ENCODE results near the gene USP1. TPM values are rescaled to one million over a fixed set of nuclear protein-coding genes. Genes with fewer than 3 reads are reported as not detected.

Gene USP1
- total and polyA plus RNA-seq, 4 donors: 5.1 to 33.8 (median 7.8) TPM

GRCh38 chr1:62406576-62406975 lies 30.3 kb upstream of the USP1 start:
- 84% methylated on average over 3 of the region's 3 CpGs for WGBS
- H3K9me3 ChIP-seq (ENCODE audit: control insufficient read depth in 4 of 4, low read length in 3 of 4): no peaks in the 10 kb centered on the region
- TF ChIP-seq RXRA (IDR thresholded peaks at IDR 0.05): no peak
- TF ChIP-seq YY1 (IDR thresholded peaks at IDR 0.05): no peak
- TF ChIP-seq NR2F2 (IDR thresholded peaks at IDR 0.05): no peak
- no peak for TF ChIP-seq GABPA (IDR thresholded peaks at IDR 0.05 in 1 of 2, conservative IDR thresholded peaks at IDR 0.05 in 1 of 2)
- TF ChIP-seq HNF4G (IDR thresholded peaks at IDR 0.05): no peak
- no peak for TF ChIP-seq SP1 (IDR thresholded peaks at IDR 0.05)
- no peak for TF ChIP-seq FOXA2 (IDR thresholded peaks at IDR 0.05)
- no peak for TF ChIP-seq MAX (IDR thresholded peaks at IDR 0.05)
- TF ChIP-seq, protein P1, sequence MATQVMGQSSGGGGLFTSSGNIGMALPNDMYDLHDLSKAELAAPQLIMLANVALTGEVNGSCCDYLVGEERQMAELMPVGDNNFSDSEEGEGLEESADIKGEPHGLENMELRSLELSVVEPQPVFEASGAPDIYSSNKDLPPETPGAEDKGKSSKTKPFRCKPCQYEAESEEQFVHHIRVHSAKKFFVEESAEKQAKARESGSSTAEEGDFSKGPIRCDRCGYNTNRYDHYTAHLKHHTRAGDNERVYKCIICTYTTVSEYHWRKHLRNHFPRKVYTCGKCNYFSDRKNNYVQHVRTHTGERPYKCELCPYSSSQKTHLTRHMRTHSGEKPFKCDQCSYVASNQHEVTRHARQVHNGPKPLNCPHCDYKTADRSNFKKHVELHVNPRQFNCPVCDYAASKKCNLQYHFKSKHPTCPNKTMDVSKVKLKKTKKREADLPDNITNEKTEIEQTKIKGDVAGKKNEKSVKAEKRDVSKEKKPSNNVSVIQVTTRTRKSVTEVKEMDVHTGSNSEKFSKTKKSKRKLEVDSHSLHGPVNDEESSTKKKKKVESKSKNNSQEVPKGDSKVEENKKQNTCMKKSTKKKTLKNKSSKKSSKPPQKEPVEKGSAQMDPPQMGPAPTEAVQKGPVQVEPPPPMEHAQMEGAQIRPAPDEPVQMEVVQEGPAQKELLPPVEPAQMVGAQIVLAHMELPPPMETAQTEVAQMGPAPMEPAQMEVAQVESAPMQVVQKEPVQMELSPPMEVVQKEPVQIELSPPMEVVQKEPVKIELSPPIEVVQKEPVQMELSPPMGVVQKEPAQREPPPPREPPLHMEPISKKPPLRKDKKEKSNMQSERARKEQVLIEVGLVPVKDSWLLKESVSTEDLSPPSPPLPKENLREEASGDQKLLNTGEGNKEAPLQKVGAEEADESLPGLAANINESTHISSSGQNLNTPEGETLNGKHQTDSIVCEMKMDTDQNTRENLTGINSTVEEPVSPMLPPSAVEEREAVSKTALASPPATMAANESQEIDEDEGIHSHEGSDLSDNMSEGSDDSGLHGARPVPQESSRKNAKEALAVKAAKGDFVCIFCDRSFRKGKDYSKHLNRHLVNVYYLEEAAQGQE (IDR thresholded peaks at IDR 0.05): no peak
- no peak for TF ChIP-seq JUND (IDR thresholded peaks at IDR 0.05)
- no peak for TF ChIP-seq ATF3 (IDR thresholded peaks at IDR 0.05)
- TF ChIP-seq ZBTB33 (IDR thresholded peaks at IDR 0.05): no peak
- TF ChIP-seq EGR1 (IDR thresholded peaks at IDR 0.05; ENCODE audit: low read depth in 2 of 2): no peak
- no peak overlapping the region for H3K9ac ChIP-seq (ENCODE audit: low read depth in 1 of 2, low read length in 2 of 2)
- no peaks in the 10 kb centered on the region for H3K36me3 ChIP-seq (ENCODE audit: control insufficient read depth in 4 of 4, insufficient read depth in 3 of 4, low read depth in 1 of 4, low read length in 3 of 4)
- no peaks in the 10 kb centered on the region for H3K27me3 ChIP-seq (ENCODE audit: control insufficient read depth in 4 of 4, insufficient read depth in 4 of 4, low read length in 3 of 4)
- H3K4me3 ChIP-seq (ENCODE audit: low read depth in 1 of 3, low read length in 3 of 3): no peak overlapping the region
- no peaks in the 10 kb centered on the region for H3K4me1 ChIP-seq (ENCODE audit: control insufficient read depth in 4 of 4, insufficient read depth in 4 of 4, low read length in 3 of 4)
- no peak overlapping the region for H3K27ac ChIP-seq (ENCODE audit: low read depth in 1 of 2, low read length in 2 of 2)
- DNase-seq (ENCODE audit: low spot score): no peak

DNA sequence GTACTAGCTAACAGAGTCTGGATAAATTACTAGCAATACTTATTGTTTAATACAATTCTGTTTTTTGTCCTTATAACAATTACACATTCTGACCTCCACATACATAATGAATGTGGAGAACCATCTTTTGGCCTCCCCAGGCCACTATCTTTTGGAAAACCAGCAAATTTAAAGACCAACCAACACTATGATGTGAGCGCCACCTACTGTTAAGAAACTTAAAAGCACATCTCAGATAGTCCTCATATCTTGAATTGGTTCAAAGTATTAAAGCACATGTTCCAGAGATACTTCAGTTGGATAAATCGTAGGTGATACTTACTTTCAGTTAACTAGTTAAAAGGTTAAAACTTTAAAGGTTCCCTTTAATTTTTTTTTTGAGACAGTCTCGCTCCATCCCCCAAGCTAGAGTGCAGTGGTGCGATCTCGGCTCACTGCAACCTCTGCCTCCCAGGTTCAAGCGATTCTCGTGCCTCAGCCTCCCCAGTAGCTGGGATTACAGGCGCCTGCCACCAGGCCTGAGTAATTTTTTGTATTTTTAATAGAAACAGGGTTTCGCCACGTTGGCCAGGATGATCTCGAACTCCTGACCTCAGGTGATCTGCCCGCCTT lies 29.3 kb upstream of the USP1 start:
- Histone ChIP-seq H3K27me3 (ENCODE audit: control insufficient read depth in 4 of 4, insufficient read depth in 4 of 4, low read length in 3 of 4) (no peaks in the 10 kb centered on the region), H3K4me3 (ENCODE audit: low read depth in 1 of 3, low read length in 3 of 3) (no peak overlapping the region), H3K36me3 (ENCODE audit: control insufficient read depth in 4 of 4, insufficient read depth in 3 of 4, low read depth in 1 of 4, low read length in 3 of 4) (no peaks in the 10 kb centered on the region), H3K4me1 (ENCODE audit: control insufficient read depth in 4 of 4, insufficient read depth in 4 of 4, low read length in 3 of 4) (no peaks in the 10 kb centered on the region), H3K27ac (ENCODE audit: low read depth in 1 of 2, low read length in 2 of 2) (no peak overlapping the region), H3K9ac (ENCODE audit: low read depth in 1 of 2, low read length in 2 of 2) (no peak overlapping the region), H3K9me3 (ENCODE audit: control insufficient read depth in 4 of 4, low read length in 3 of 4) (no peaks in the 10 kb centered on the region)
- WGBS: 57% methylated on average over 12 of the region's 12 CpGs
- DNase-seq (ENCODE audit: low spot score): no peak
- TF ChIP-seq YY1 (IDR thresholded peaks at IDR 0.05) (no peak), RAD21 (IDR thresholded peaks at IDR 0.05) (peak; percentile 95 to 96), MAX (IDR thresholded peaks at IDR 0.05) (no peak), ATF3 (IDR thresholded peaks at IDR 0.05) (no peak), HNF4A (conservative IDR thresholded peaks at IDR 0.05) (peak in 1 of 2 donors; percentile 8), ZBTB33 (IDR thresholded peaks at IDR 0.05) (no peak), HNF4G (IDR thresholded peaks at IDR 0.05) (no peak), SP1 (IDR thresholded peaks at IDR 0.05) (no peak), FOXA2 (IDR thresholded peaks at IDR 0.05) (no peak), RXRA (IDR thresholded peaks at IDR 0.05) (peak in 1 of 2 donors; percentile 8)
- TF ChIP-seq, protein P2, sequence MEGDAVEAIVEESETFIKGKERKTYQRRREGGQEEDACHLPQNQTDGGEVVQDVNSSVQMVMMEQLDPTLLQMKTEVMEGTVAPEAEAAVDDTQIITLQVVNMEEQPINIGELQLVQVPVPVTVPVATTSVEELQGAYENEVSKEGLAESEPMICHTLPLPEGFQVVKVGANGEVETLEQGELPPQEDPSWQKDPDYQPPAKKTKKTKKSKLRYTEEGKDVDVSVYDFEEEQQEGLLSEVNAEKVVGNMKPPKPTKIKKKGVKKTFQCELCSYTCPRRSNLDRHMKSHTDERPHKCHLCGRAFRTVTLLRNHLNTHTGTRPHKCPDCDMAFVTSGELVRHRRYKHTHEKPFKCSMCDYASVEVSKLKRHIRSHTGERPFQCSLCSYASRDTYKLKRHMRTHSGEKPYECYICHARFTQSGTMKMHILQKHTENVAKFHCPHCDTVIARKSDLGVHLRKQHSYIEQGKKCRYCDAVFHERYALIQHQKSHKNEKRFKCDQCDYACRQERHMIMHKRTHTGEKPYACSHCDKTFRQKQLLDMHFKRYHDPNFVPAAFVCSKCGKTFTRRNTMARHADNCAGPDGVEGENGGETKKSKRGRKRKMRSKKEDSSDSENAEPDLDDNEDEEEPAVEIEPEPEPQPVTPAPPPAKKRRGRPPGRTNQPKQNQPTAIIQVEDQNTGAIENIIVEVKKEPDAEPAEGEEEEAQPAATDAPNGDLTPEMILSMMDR (IDR thresholded peaks at IDR 0.05; ENCODE audit: low read depth, low read length, missing input control): peak; percentile 72
- TF ChIP-seq, protein P1 (IDR thresholded peaks at IDR 0.05): no peak
